ENCODE measurements around the gene ERBB2. TPM values are rescaled to one million over a fixed set of nuclear protein-coding genes. Genes with fewer than 3 reads are reported as not detected.

ERBB2 gene
- total RNA-seq = 100 to 1,000 TPM; 175 to 439 (median 234) TPM

GRCh38 chr17:39699818-39700147 is at the start of gene ERBB2:
ERBB2 (plus strand) TSS chr17:39700064; CDS start chr17:39700239, 175 bp downstream.
- in situ Hi-C loops (cut with MboI; ENCODE audit: low pct_ligation_motif_present in 1 of 4, low pct_unique_long_range_greater_than_20kb in 1 of 4, low sequenced_read_pairs in 3 of 4) = no loop called here

DNA sequence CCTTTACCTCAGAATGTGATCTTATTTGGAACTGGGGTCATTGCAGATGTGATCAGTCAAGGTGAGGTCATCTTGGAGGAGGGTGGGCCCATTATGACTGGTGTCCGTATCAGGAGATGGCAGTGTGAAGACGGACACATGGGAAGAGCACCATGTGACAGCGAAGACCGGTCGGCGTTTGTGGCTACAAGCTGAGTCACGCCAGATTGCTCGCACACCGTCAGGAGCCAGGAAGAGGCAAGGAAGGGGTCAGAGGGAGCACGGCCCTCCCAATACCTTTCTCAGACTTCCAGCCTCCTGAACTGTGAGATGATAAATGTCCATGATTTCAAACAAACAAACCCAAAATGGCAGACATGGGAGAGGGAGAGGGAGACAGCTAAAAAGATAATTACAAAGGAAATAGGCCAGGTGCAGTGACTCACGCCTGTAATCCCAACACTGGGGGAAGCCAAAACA is 49.7 kb upstream of the ERBB2 start:
- WGBS, 2 donors (ENCODE audit: low coverage in 1 of 2) = 92% methylated on average over 2 to 11 of the region's 11 CpGs
- Histone ChIP-seq H3K4me3 (no peak overlapping the region), H3K9me3 (no peaks in the 10 kb centered on the region), H3K27ac (no peak overlapping the region), H3K27me3 (no peaks in the 10 kb centered on the region), H3K36me3 (peaks cover 0 to 3% (median 0%) of the 10 kb centered on the region in 4 donors), H3K4me1 (peaks cover 12 to 38% (median 26%) of the 10 kb centered on the region in 4 donors)
- in situ Hi-C loops (cut with MboI; ENCODE audit: low pct_ligation_motif_present in 1 of 4, low pct_unique_long_range_greater_than_20kb in 1 of 4, low sequenced_read_pairs in 3 of 4) (no loop called here), intact Hi-C loops (cut with DNase I; ENCODE audit: low total_unique reads) (loop anchor here (10.0 kb wide), 1 partner anchor 65 kb away; no protein-coding TSS in a partner anchor)
- TF ChIP-seq EP300 (IDR thresholded peaks at IDR 0.05; ENCODE audit: low read depth) (no peak), POLR2AphosphoS5 (IDR thresholded peaks at IDR 0.05) (no peak), CTCF (IDR thresholded peaks at IDR 0.05) (no peak), POLR2A (IDR thresholded peaks at IDR 0.05) (no peak)
- no peak for DNase-seq

More at GRCh38 chr17:39699818-39700147, at the start of gene ERBB2:
- H3K9me3 ChIP-seq = no peaks in the 10 kb centered on the region
- peaks cover 28 to 48% (median 39%) of the 10 kb centered on the region in 4 donors for H3K4me1 ChIP-seq
- TF ChIP-seq POLR2AphosphoS5 (IDR thresholded peaks at IDR 0.05) = peak; percentile 89 to 97 (median 95)
- no peak for TF ChIP-seq EP300 (IDR thresholded peaks at IDR 0.05; ENCODE audit: low read depth)
- peak; percentile 94 for TF ChIP-seq POLR2A (IDR thresholded peaks at IDR 0.05)
- TF ChIP-seq CTCF (IDR thresholded peaks at IDR 0.05) = no peak
- intact Hi-C loops (cut with DNase I; ENCODE audit: low total_unique reads) = no loop called here
- peak within 1 kb of the TSS; percentile 67 to 85 (median 67) for H3K4me3 ChIP-seq
- no peaks in the 10 kb centered on the region for H3K36me3 ChIP-seq
- H3K27me3 ChIP-seq = peaks cover 4% of the 10 kb centered on the region
- peak within 1 kb of the TSS; percentile 90 to 95 (median 92) for H3K27ac ChIP-seq
- 12% methylated on average over 12 of the region's 20 CpGs; no CpG with 5 or more reads in 1 of the 2 donors for WGBS, 2 donors (ENCODE audit: low coverage in 1 of 2)
- peak; percentile 88 for DNase-seq

DNA sequence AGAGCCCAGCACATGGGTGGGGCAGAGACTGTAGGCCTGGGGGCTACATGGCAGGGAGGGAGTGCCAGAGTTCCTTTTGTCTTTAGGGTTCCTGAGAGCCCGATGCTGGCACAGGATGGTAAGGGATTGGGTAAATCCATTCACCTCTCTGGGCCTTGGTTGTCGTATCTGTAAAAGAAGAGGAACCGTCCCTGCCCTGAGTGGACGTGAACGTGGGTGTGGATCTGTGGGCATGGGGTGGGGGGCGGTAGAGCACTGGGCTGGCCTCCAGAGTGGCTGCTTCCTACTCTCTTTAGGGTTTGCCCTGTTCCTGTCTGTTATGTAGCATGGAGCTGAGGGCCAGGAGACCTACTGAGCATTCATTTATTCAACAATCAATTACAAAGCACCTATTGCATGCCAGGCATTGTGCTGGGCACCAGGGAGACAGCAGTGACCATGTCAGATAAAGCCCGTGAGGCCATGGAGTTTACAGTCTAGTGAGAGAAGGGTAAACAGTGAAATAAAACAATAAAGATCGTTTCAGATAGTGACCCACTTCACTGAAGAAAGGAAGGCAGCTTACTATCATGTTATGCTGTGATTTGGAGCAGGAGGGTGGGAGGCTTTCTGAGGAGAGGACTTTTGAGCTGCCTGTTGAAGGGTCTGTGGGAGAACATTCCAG is 47.8 kb upstream of the ERBB2 start:
- TF ChIP-seq EP300 (IDR thresholded peaks at IDR 0.05; ENCODE audit: low read depth) (no peak), CTCF (IDR thresholded peaks at IDR 0.05) (no peak), POLR2A (IDR thresholded peaks at IDR 0.05) (no peak), POLR2AphosphoS5 (IDR thresholded peaks at IDR 0.05) (no peak)
- Histone ChIP-seq H3K4me1 (peaks cover 12 to 38% (median 26%) of the 10 kb centered on the region in 4 donors), H3K4me3 (no peak overlapping the region), H3K36me3 (peaks cover 0 to 8% (median 1%) of the 10 kb centered on the region in 4 donors), H3K27ac (peak overlapping the region; percentile 71 to 84 (median 78)), H3K27me3 (no peaks in the 10 kb centered on the region), H3K9me3 (no peaks in the 10 kb centered on the region)
- 18 to 57% methylated on average over 2 to 8 of the region's 8 CpGs for WGBS, 2 donors (ENCODE audit: low coverage in 1 of 2)
- in situ Hi-C loops (cut with MboI; ENCODE audit: low pct_ligation_motif_present in 1 of 4, low pct_unique_long_range_greater_than_20kb in 1 of 4, low sequenced_read_pairs in 3 of 4) (no loop called here), intact Hi-C loops (cut with DNase I; ENCODE audit: low total_unique reads) (loop anchor here (10.0 kb wide), 1 partner anchor 67 kb away; no protein-coding TSS in a partner anchor)
- peak; percentile 57 for DNase-seq

DNA sequence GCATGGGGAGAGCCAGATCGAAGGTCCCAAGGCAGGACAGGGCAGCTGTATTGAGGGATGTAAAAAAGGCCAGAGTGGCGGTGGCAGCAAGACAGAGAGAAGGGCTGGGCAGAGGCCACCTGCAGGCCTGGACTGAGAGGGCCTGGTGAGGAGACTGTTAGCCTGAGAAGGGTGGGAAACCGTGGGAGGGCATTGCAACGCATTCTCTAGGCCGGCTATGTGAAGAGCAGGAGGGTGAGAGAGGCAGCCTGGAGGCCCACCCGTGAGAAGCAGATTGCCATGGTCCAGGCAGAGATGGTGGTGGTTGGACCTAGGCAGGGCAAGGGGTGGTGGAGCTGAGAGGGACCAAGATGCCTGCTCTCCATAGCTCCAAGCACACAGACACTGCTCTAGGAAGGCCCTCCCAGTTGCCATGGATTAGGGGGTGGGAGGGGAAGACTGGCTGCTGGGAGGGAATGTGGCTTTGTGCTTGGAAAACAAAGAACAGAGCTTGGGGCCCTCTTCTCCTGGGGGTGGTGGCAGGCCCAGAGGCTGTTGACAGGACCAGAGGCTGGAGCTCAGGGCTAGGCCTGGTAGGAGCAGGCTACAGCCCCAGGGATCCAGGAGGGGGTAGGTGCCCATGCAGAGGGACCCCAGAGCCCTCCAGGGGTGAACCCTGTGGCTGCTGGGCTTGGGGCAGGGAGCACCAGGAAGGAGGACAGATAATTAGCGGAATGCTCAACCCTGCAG is 47.1 kb upstream of the ERBB2 start:
- peak overlapping the region; percentile 71 to 84 (median 78) for H3K27ac ChIP-seq
- in situ Hi-C loops (cut with MboI; ENCODE audit: low pct_ligation_motif_present in 1 of 4, low pct_unique_long_range_greater_than_20kb in 1 of 4, low sequenced_read_pairs in 3 of 4) (no loop called here), intact Hi-C loops (cut with DNase I; ENCODE audit: low total_unique reads) (loop anchor here (10.0 kb wide), 1 partner anchor 68 kb away; no protein-coding TSS in a partner anchor)
- TF ChIP-seq POLR2A (IDR thresholded peaks at IDR 0.05) = no peak
- TF ChIP-seq CTCF (IDR thresholded peaks at IDR 0.05) = peak in 2 of 5 experiments; percentile 2 to 34
- H3K36me3 ChIP-seq = peaks cover 0 to 10% (median 4%) of the 10 kb centered on the region in 4 donors
- H3K9me3 ChIP-seq = no peaks in the 10 kb centered on the region
- WGBS, 2 donors (ENCODE audit: low coverage in 1 of 2) = 43 to 49% methylated on average over 2 to 7 of the region's 7 CpGs
- H3K27me3 ChIP-seq = no peaks in the 10 kb centered on the region
- peaks cover 12 to 38% (median 26%) of the 10 kb centered on the region in 4 donors for H3K4me1 ChIP-seq
- no peak overlapping the region for H3K4me3 ChIP-seq
- DNase-seq = no peak

Measured in transverse colon (tissue), 4 donors.